HepG2 (cell line): Measurements from ENCODE around the gene ENDOD1. TPM values are rescaled to one million over a fixed set of nuclear protein-coding genes. Genes with fewer than 3 reads are reported as not detected.

Experiments used
- ATAC-seq: fragments of 200-7000 bp; cut with Tn5 transposase; 3 replicates; pipeline ENCODE4 v1.9.1; 2020; ENCODE audit warnings: mild to moderate bottlenecking, moderate library complexity
- BruUV-seq: library from RNA; stranded (reverse); fragments of 400-500 nt; replicated peaks from 2 replicates; lab custom pipeline; 2021; lab: Mats Ljungman, UMichigan
- CTCF ChIA-PET: fragments of 300-600 bp; formaldehyde crosslinking; extraction: SDS; loops from one replicate; lab custom pipeline; 2021; ENCODE audit warnings: low total read pairs, inconsistent platforms, low intra/inter-chr PET ratio; lab: Yijun Ruan, JAX
- POLR2A ChIA-PET: fragments of 350-600 bp; sonication (Branson Sonifier 250); formaldehyde crosslinking; loops from one replicate; lab custom pipeline; 2020; ENCODE audit warnings: antibody characterized with exemption, inconsistent platforms; lab: Yijun Ruan, JAX
- DNase-seq: peaks from one replicate; pipeline ENCODE4 v3.0.0-alpha.2; 2015; ENCODE audit warnings: low spot score
- FAIRE-seq: peaks from 3 replicates; lab custom pipeline; 2011; peaks lifted over from hg19 to GRCh38; lab: Jason Lieb, UNC
- H2AFZ ChIP-seq: one replicate; pipeline ENCODE4 v1.6.1; 2011; ENCODE audit warnings: low read length, inconsistent platforms
- H3K27ac ChIP-seq: fragments of 300-600 bp; 3 replicates; pipeline ENCODE4 v1.8.0; 2011; ENCODE audit warnings: mixed run types, mild to moderate bottlenecking, mixed read lengths, low read length, inconsistent platforms; ENCODE audit not compliant: insufficient read depth; ENCODE audit errors: extremely low read length
- H3K27me3 ChIP-seq, 2 experiments: fragments of 200-600 bp in 1 of 2; 2 replicates in 1 of 2; 3 replicates in 1 of 2; pipeline versions ENCODE4 v1.6.0 to v1.8.0; 2011; ENCODE audit warnings: low read length in 2 of 2, mild to moderate bottlenecking in 2 of 2, moderate library complexity in 2 of 2, inconsistent platforms in 1 of 2; ENCODE audit not compliant: insufficient read depth in 2 of 2, control insufficient read depth in 1 of 2
- H3K36me3 ChIP-seq, 2 experiments: fragments of 200-600 bp in 1 of 2; replicated peaks in 1 of 2; 2 replicates in 1 of 2; 3 replicates in 1 of 2; pipeline versions ENCODE4 v1.5.1 to v1.8.0; 2011; ENCODE audit warnings: low read length in 2 of 2, inconsistent platforms in 1 of 2; ENCODE audit not compliant: insufficient read depth in 2 of 2, control insufficient read depth in 1 of 2
- H3K4me1 ChIP-seq: 2 replicates; pipeline ENCODE4 v1.5.1; 2012; ENCODE audit warnings: low read length, inconsistent platforms; ENCODE audit not compliant: insufficient read depth
- H3K4me2 ChIP-seq: 2 replicates; pipeline ENCODE4 v1.6.0; 2011; ENCODE audit warnings: low read depth, low read length, inconsistent platforms
- H3K4me3 ChIP-seq, 3 experiments: fragments of 200-600 bp in 1 of 3; sonication (generic), shearing (Covaris generic) in 1 of 3; replicated peaks in 1 of 3; 2 replicates each; pipeline ENCODE4 v1.5.1; 2011 to 2016; ENCODE audit warnings: low read length in 3 of 3, inconsistent platforms in 2 of 3, low read depth in 2 of 3, mild to moderate bottlenecking in 2 of 3, control low read depth in 1 of 3, mixed read lengths in 1 of 3; ENCODE audit not compliant: insufficient read depth in 1 of 3
- H3K79me2 ChIP-seq: one replicate; pipeline ENCODE4 v1.6.1; 2011; ENCODE audit warnings: low read length, inconsistent platforms; ENCODE audit not compliant: insufficient read depth
- H3K9ac ChIP-seq: 2 replicates; pipeline ENCODE4 v1.6.0; 2011; ENCODE audit warnings: mild to moderate bottlenecking, low read depth, low read length, inconsistent platforms; ENCODE audit not compliant: insufficient read depth
- H3K9me3 ChIP-seq: 2 replicates; pipeline ENCODE4 v1.5.1; 2012; ENCODE audit warnings: mild to moderate bottlenecking, low read length
- H4K20me1 ChIP-seq: 2 replicates; pipeline ENCODE4 v1.6.0; 2011; ENCODE audit warnings: inconsistent platforms, mild to moderate bottlenecking, low read length, moderate library complexity; ENCODE audit not compliant: insufficient read depth
- ATF1 ChIP-seq: IDR thresholded peaks from 2 replicates; pipeline ENCODE4 v1.6.1; 2016; ENCODE audit warnings: mild to moderate bottlenecking, control low read depth
- CREM ChIP-seq, 2 experiments: sonication (generic) in 1 of 2; formaldehyde crosslinking in 1 of 2; IDR thresholded peaks; 2 replicates each; pipeline versions ENCODE4 v1.4.0 to v1.6.1; 2016 to 2020; ENCODE audit warnings: antibody characterized with exemption in 1 of 2, mild to moderate bottlenecking in 1 of 2, missing genetic modification reagents in 1 of 2
- FIP1L1 ChIP-seq: fragments of 200-400 bp; formaldehyde crosslinking; IDR thresholded peaks from 2 replicates; pipeline ENCODE4 v1.6.1; 2018; ENCODE audit warnings: low read depth, mild to moderate bottlenecking, low read length, moderate library complexity, borderline replicate concordance; ENCODE audit not compliant: insufficient read depth
- GRHL1 ChIP-seq: sonication (generic); formaldehyde crosslinking; conservative IDR thresholded peaks from 2 replicates; pipeline ENCODE4 v1.8.0; 2022; ENCODE audit warnings: missing genetic modification reagents
- KLF13 ChIP-seq: sonication (generic); formaldehyde crosslinking; IDR thresholded peaks from 2 replicates; pipeline ENCODE4 v1.4.0; 2020; ENCODE audit warnings: mild to moderate bottlenecking, missing genetic modification reagents
- MIXL1 ChIP-seq: IDR thresholded peaks from 2 replicates; pipeline ENCODE4 v1.6.1; 2016
- POLR2AphosphoS2 ChIP-seq: IDR thresholded peaks from 2 replicates; pipeline ENCODE4 v1.6.1; 2011; ENCODE audit warnings: low read depth, low read length, improper control_type of control experiment
- SALL1 ChIP-seq: sonication (generic); formaldehyde crosslinking; IDR thresholded peaks from 2 replicates; pipeline ENCODE4 v1.8.0; 2022; ENCODE audit warnings: mild to moderate bottlenecking, missing genetic modification reagents
- SETDB1 ChIP-seq: sonication (generic); formaldehyde crosslinking; IDR thresholded peaks from 2 replicates; pipeline ENCODE4 v1.5.1; 2020; ENCODE audit warnings: missing genetic modification reagents, mild to moderate bottlenecking, borderline replicate concordance
- SNAPC2 ChIP-seq: sonication (generic); formaldehyde crosslinking; IDR thresholded peaks from 2 replicates; pipeline ENCODE4 v1.8.1; 2022; ENCODE audit warnings: mild to moderate bottlenecking, missing genetic modification reagents
- TP53 ChIP-seq: sonication (generic); formaldehyde crosslinking; conservative IDR thresholded peaks from 2 replicates; pipeline ENCODE4 v1.4.0; 2020; ENCODE audit warnings: missing genetic modification reagents
- ZFP82 ChIP-seq: sonication (generic); formaldehyde crosslinking; IDR thresholded peaks from 2 replicates; pipeline ENCODE4 v1.5.1; 2020; ENCODE audit warnings: mild to moderate bottlenecking, missing genetic modification reagents, borderline replicate concordance
- ZNF430 ChIP-seq: sonication (generic); formaldehyde crosslinking; IDR thresholded peaks from 2 replicates; pipeline ENCODE4 v1.9.0; 2021; ENCODE audit warnings: mild to moderate bottlenecking, missing genetic modification reagents
- ZNF547 ChIP-seq: sonication (generic); formaldehyde crosslinking; IDR thresholded peaks from 2 replicates; pipeline ENCODE4 v1.5.1; 2020; ENCODE audit warnings: mild to moderate bottlenecking, missing genetic modification reagents
- ZSCAN21 ChIP-seq: sonication (generic); formaldehyde crosslinking; IDR thresholded peaks from 2 replicates; pipeline ENCODE4 v1.8.0; 2022; ENCODE audit warnings: mild to moderate bottlenecking, missing genetic modification reagents, moderate library complexity, borderline replicate concordance
- WGBS: methylation state at CpG from one replicate; pipeline ENCODE4 v1.1.6; 2017; ENCODE audit warnings: low lambda C conversion rate; 5-methylcytosine and 5-hydroxymethylcytosine counted together
- in situ Hi-C: cut with HindIII; loops from 2 replicates; pipeline ENCODE4 v1.10.0; 2017; ENCODE audit warnings: low pct_unique_long_range_greater_than_20kb; ENCODE audit not compliant: extremely low pct_ligation_motif_present
- intact Hi-C: fragments of 100-400 bp; cut with micrococcal nuclease; formaldehyde crosslinking; loops from one replicate; pipeline ENCODE4 v1.10.0; 2022; ENCODE audit not compliant: unreplicated experiment
- polyA plus RNA-seq, 8 experiments: library from polyadenylated mRNA; depleted of rRNA in 3 of 8; stranded (reverse) in 7 of 8; unstranded in 1 of 8; fragments of >200 nt; fragmentation: Illumina TruSeq in 4 of 8; extraction: Trizol in 4 of 8; gene quantifications; 2 replicates each; pipeline versions ENCODE4 v1.2.1 to v1.2.3, GENCODE V29; 2011 to 2016; ENCODE audit warnings: low read depth in 4 of 8, missing spikeins in 1 of 8, mixed read lengths in 1 of 8; ENCODE audit not compliant: insufficient read depth in 1 of 8
- total RNA-seq, 5 experiments: library from RNA; depleted of rRNA; stranded (reverse); fragments of >200 nt; fragmentation: Illumina TruSeq; extraction: Trizol; gene quantifications; 2 replicates each; pipeline ENCODE4 v1.2.3, GENCODE V29; 2016; ENCODE audit warnings: low read depth in 1 of 5
- TF ChIP-seq, protein P1 (sequence below): sonication (generic); formaldehyde crosslinking; IDR thresholded peaks from 2 replicates; pipeline ENCODE4 v1.4.0; 2020; ENCODE audit warnings: mild to moderate bottlenecking, missing genetic modification reagents
- TF ChIP-seq, protein P2 (sequence below): sonication (generic); formaldehyde crosslinking; IDR thresholded peaks from 2 replicates; pipeline ENCODE4 v1.4.0; 2020; ENCODE audit warnings: missing genetic modification reagents
- TF ChIP-seq, protein P3 (sequence below): sonication (generic); formaldehyde crosslinking; IDR thresholded peaks from 2 replicates; pipeline ENCODE4 v1.9.0; 2021; ENCODE audit warnings: missing genetic modification reagents, borderline replicate concordance

Gene ENDOD1
- total and polyA plus RNA-seq, 2 of the 13 experiments (the other 11 are each of a cell fraction or from before 2014, with no cell fraction given) = 2.0 to 6.8 TPM

GRCh38 chr11:95132956-95133355 lies 43.3 kb downstream of the ENDOD1 start:
- H3K4me2 ChIP-seq = no peak overlapping the region
- H3K4me1 ChIP-seq = no peaks in the 10 kb centered on the region
- H3K27ac ChIP-seq = no peak overlapping the region
- H3K79me2 ChIP-seq = no peaks in the 10 kb centered on the region
- DNase-seq (no peak), FAIRE-seq (no peak), ATAC-seq (no peak)
- no TSS peak for BruUV-seq
- H3K4me3 ChIP-seq = no peak overlapping the region
- no peaks in the 10 kb centered on the region for H3K27me3 ChIP-seq
- WGBS = 100% methylated on average over 2 of the region's 2 CpGs
- CTCF ChIA-PET = no interaction called here
- no peak overlapping the region for H2AFZ ChIP-seq
- intact Hi-C loops (no loop called here), in situ Hi-C loops (loop anchor here (5.0 to 25.0 kb wide), 2 partner anchors 61 to 521 kb away; no protein-coding TSS in a partner anchor)
- H3K36me3 ChIP-seq = no peaks in the 10 kb centered on the region
- POLR2A ChIA-PET = no interaction called here
- no peaks in the 10 kb centered on the region for H4K20me1 ChIP-seq
- TF ChIP-seq, protein P1, sequence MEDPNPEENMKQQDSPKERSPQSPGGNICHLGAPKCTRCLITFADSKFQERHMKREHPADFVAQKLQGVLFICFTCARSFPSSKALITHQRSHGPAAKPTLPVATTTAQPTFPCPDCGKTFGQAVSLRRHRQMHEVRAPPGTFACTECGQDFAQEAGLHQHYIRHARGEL (CRISPR knock-in tag) = no peak
- TF ChIP-seq SALL1 = no peak
- no peak for TF ChIP-seq TP53
- no peak for TF ChIP-seq ZNF547 (CRISPR knock-in tag)
- no peak for TF ChIP-seq KLF13
- no peak for TF ChIP-seq GRHL1
- no peak for TF ChIP-seq FIP1L1
- TF ChIP-seq SETDB1 (CRISPR knock-in tag) = no peak
- TF ChIP-seq SNAPC2 (CRISPR knock-in tag) = no peak
- no peak for TF ChIP-seq ZSCAN21 (CRISPR knock-in tag)
- no peak for TF ChIP-seq CREM (IDR thresholded peaks at IDR 0.05)
- no peak for TF ChIP-seq CREM (CRISPR knock-in tag; IDR thresholded peaks at IDR 0.05)
- TF ChIP-seq, protein P2, sequence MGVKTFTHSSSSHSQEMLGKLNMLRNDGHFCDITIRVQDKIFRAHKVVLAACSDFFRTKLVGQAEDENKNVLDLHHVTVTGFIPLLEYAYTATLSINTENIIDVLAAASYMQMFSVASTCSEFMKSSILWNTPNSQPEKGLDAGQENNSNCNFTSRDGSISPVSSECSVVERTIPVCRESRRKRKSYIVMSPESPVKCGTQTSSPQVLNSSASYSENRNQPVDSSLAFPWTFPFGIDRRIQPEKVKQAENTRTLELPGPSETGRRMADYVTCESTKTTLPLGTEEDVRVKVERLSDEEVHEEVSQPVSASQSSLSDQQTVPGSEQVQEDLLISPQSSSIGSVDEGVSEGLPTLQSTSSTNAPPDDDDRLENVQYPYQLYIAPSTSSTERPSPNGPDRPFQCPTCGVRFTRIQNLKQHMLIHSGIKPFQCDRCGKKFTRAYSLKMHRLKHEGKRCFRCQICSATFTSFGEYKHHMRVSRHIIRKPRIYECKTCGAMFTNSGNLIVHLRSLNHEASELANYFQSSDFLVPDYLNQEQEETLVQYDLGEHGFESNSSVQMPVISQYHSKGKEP (CRISPR knock-in tag) = no peak
- TF ChIP-seq ZFP82 (CRISPR knock-in tag) = no peak
- TF ChIP-seq MIXL1 = no peak
- TF ChIP-seq ZNF430 (CRISPR knock-in tag) = no peak
- TF ChIP-seq POLR2AphosphoS2 = no peak
- TF ChIP-seq, protein P3, sequence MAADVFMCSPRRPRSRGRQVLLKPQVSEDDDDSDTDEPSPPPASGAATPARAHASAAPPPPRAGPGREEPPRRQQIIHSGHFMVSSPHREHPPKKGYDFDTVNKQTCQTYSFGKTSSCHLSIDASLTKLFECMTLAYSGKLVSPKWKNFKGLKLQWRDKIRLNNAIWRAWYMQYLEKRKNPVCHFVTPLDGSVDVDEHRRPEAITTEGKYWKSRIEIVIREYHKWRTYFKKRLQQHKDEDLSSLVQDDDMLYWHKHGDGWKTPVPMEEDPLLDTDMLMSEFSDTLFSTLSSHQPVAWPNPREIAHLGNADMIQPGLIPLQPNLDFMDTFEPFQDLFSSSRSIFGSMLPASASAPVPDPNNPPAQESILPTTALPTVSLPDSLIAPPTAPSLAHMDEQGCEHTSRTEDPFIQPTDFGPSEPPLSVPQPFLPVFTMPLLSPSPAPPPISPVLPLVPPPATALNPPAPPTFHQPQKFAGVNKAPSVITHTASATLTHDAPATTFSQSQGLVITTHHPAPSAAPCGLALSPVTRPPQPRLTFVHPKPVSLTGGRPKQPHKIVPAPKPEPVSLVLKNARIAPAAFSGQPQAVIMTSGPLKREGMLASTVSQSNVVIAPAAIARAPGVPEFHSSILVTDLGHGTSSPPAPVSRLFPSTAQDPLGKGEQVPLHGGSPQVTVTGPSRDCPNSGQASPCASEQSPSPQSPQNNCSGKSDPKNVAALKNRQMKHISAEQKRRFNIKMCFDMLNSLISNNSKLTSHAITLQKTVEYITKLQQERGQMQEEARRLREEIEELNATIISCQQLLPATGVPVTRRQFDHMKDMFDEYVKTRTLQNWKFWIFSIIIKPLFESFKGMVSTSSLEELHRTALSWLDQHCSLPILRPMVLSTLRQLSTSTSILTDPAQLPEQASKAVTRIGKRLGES (CRISPR knock-in tag) = no peak
- no peak for TF ChIP-seq ATF1 (CRISPR knock-in tag)
- no peak overlapping the region for H3K9ac ChIP-seq
- H3K9me3 ChIP-seq = no peaks in the 10 kb centered on the region
